Measurements from ENCODE around the gene ANTXRL. TPM values are rescaled to one million over a fixed set of nuclear protein-coding genes. Genes with fewer than 3 reads are reported as not detected.
A peak's percentile ranks its signal among the peaks of the same experiment; 100 is the strongest.

The ANTXRL gene
- total RNA-seq, 1 experiment from 2014 or later, result 0.26 TPM

GRCh38 chr10:46321770-46322169, 35.0 kb downstream of the ANTXRL start:
- no peaks in the 10 kb centered on the region for H3K9me3 ChIP-seq (ENCODE audit: insufficient read depth, low read depth)
- POLR2A ChIA-PET (ENCODE audit: unreplicated experiment), result interaction anchor here (0.6 kb wide), 1 partner anchor 1059 kb away, joined by 5 read pairs; no protein-coding TSS in a partner anchor
- H3K36me3 ChIP-seq (ENCODE audit: low read depth), result no peaks in the 10 kb centered on the region
- no peaks in the 10 kb centered on the region for H3K27me3 ChIP-seq (ENCODE audit: insufficient read depth, low read depth)
- H2AFZ ChIP-seq, result no peak overlapping the region
- H3F3A ChIP-seq (ENCODE audit: insufficient read depth, low read depth), result peaks cover 4% of the 10 kb centered on the region
- H3K9me2 ChIP-seq (ENCODE audit: insufficient read depth), result no peaks in the 10 kb centered on the region
- BruUV-seq (replicated peaks), result no TSS peak
- intact Hi-C loops (cut with micrococcal nuclease; ENCODE audit: unreplicated experiment), result no loop called here
- H4K20me1 ChIP-seq (ENCODE audit: insufficient read depth), result no peaks in the 10 kb centered on the region
- no peak overlapping the region for H3K4me3 ChIP-seq
- no peak overlapping the region for H3K4me2 ChIP-seq
- no peaks in the 10 kb centered on the region for H3K79me2 ChIP-seq (ENCODE audit: low read depth)
- no peak overlapping the region for H3K27ac ChIP-seq
- DNase-seq, result no peak
- CTCF ChIA-PET, result no interaction called here
- TF ChIP-seq CTCF (conservative IDR thresholded peaks at IDR 0.05), result no peak
- H3K4me1 ChIP-seq (replicated peaks; ENCODE audit: insufficient read depth), result peaks cover 39% of the 10 kb centered on the region

- H3K27me3 ChIP-seq (ENCODE audit: insufficient read depth, low read depth), result no peaks in the 10 kb centered on the region
- no TSS peak for BruUV-seq (replicated peaks)
- ChIA-PET POLR2A (ENCODE audit: unreplicated experiment) (no interaction called here), CTCF (no interaction called here)
- no peaks in the 10 kb centered on the region for H3K9me2 ChIP-seq (ENCODE audit: insufficient read depth)
- peaks cover 25% of the 10 kb centered on the region for H3K4me1 ChIP-seq (replicated peaks; ENCODE audit: insufficient read depth)
- no peak overlapping the region for H3K4me3 ChIP-seq
- no peak for TF ChIP-seq EZH2 (IDR thresholded peaks at IDR 0.05; ENCODE audit: low read depth)
- no peak for TF ChIP-seq CTCF (conservative IDR thresholded peaks at IDR 0.05)
- no peaks in the 10 kb centered on the region for H3K9me3 ChIP-seq (ENCODE audit: insufficient read depth, low read depth)
- no peaks in the 10 kb centered on the region for H3K79me2 ChIP-seq (ENCODE audit: low read depth)
- H3K27ac ChIP-seq, result no peak overlapping the region
- H2AFZ ChIP-seq, result no peak overlapping the region
- no peaks in the 10 kb centered on the region for H3K36me3 ChIP-seq (ENCODE audit: low read depth)
- DNase-seq, result no peak
- intact Hi-C loops (cut with micrococcal nuclease; ENCODE audit: unreplicated experiment), result no loop called here
- H3F3A ChIP-seq (ENCODE audit: insufficient read depth, low read depth), result no peaks in the 10 kb centered on the region
- H4K20me1 ChIP-seq (ENCODE audit: insufficient read depth), result no peaks in the 10 kb centered on the region
- no peak overlapping the region for H3K4me2 ChIP-seq
Observed at GRCh38 chr10:46323176-46323575, 36.4 kb downstream of the ANTXRL start.

- H3K4me2 ChIP-seq, result peak overlapping the region; percentile 26
- H3K27me3 ChIP-seq (ENCODE audit: insufficient read depth, low read depth), result no peaks in the 10 kb centered on the region
- H3F3A ChIP-seq (ENCODE audit: insufficient read depth, low read depth), result no peaks in the 10 kb centered on the region
- H3K36me3 ChIP-seq (ENCODE audit: low read depth), result no peaks in the 10 kb centered on the region
- no peak overlapping the region for H2AFZ ChIP-seq
- no peaks in the 10 kb centered on the region for H3K9me3 ChIP-seq (ENCODE audit: insufficient read depth, low read depth)
- BruUV-seq (replicated peaks), result no TSS peak
- H3K9me2 ChIP-seq (ENCODE audit: insufficient read depth), result no peaks in the 10 kb centered on the region
- no peak for DNase-seq
- H3K4me1 ChIP-seq (replicated peaks; ENCODE audit: insufficient read depth), result peaks cover 19% of the 10 kb centered on the region
- intact Hi-C loops (cut with micrococcal nuclease; ENCODE audit: unreplicated experiment), result no loop called here
- CTCF ChIA-PET, result interaction anchor here (0.6 to 0.9 kb wide), 3 partner anchors 14 to 1056 kb away, joined by 3 read pairs; no protein-coding TSS in a partner anchor
- H3K27ac ChIP-seq, result peak overlapping the region; percentile 34
- H4K20me1 ChIP-seq (ENCODE audit: insufficient read depth), result no peaks in the 10 kb centered on the region
- H3K79me2 ChIP-seq (ENCODE audit: low read depth), result no peaks in the 10 kb centered on the region
- H3K4me3 ChIP-seq, result no peak overlapping the region
- POLR2A ChIA-PET (ENCODE audit: unreplicated experiment), result no interaction called here
- TF ChIP-seq CTCF (conservative IDR thresholded peaks at IDR 0.05) (peak; percentile 63), EZH2 (IDR thresholded peaks at IDR 0.05; ENCODE audit: low read depth) (no peak)
Observed at GRCh38 chr10:46325021-46325420, 38.2 kb downstream of the ANTXRL start.
